GM12892 (cell line): ENCODE results near the gene PAH.

Experiments used
- DNase-seq: peaks from one replicate; pipeline ENCODE4 v3.0.0; 2011; ENCODE audit not compliant: insufficient read length
- FAIRE-seq: peaks from 2 replicates; lab custom pipeline; 2011; peaks lifted over from hg19 to GRCh38; lab: Jason Lieb, UNC
- POLR2A ChIP-seq: IDR thresholded peaks from 2 replicates; pipeline ENCODE4 v1.6.1; 2011; ENCODE audit warnings: low read depth, low read length, control low read depth
- POLR2AphosphoS5 ChIP-seq: IDR thresholded peaks from 2 replicates; pipeline ENCODE4 v1.6.1; 2011; ENCODE audit warnings: low read depth, low read length, control low read depth
- TAF1 ChIP-seq: IDR thresholded peaks from 2 replicates; pipeline ENCODE4 v1.6.1; 2011; ENCODE audit warnings: low read depth, mild to moderate bottlenecking, control low read depth, low read length, borderline replicate concordance

PAH gene

GRCh38 chr12:102880783-102881182, 36.3 kb downstream of the PAH start:
- FAIRE-seq (no peak), DNase-seq (no peak)
- TF ChIP-seq TAF1 (no peak), POLR2A (no peak), POLR2AphosphoS5 (no peak)

GRCh38 chr12:102879144-102879763, 37.8 kb downstream of the PAH start:
- TF ChIP-seq TAF1 (no peak), POLR2AphosphoS5 (no peak), POLR2A (no peak)
- FAIRE-seq: peak; percentile 86
- DNase-seq: no peak

GRCh38 chr12:102876883-102877282, 40.2 kb downstream of the PAH start:
- FAIRE-seq (no peak), DNase-seq (no peak)
- TF ChIP-seq POLR2AphosphoS5 (no peak), POLR2A (no peak), TAF1 (no peak)

GRCh38 chr12:102874819-102875218, 42.2 kb downstream of the PAH start:
- DNase-seq (no peak), FAIRE-seq (no peak)
- no peak for TF ChIP-seq TAF1
- TF ChIP-seq POLR2AphosphoS5: no peak
- TF ChIP-seq POLR2A: no peak

- no peak for DNase-seq
- FAIRE-seq: no peak
- no peak for TF ChIP-seq TAF1
- TF ChIP-seq POLR2A: no peak
- no peak for TF ChIP-seq POLR2AphosphoS5
Observed at GRCh38 chr12:102873077-102873476, 44.0 kb downstream of the PAH start.

GRCh38 chr12:102871014-102871413, 46.0 kb downstream of the PAH start:
- TF ChIP-seq TAF1 (no peak), POLR2A (no peak), POLR2AphosphoS5 (no peak)
- FAIRE-seq (no peak), DNase-seq (no peak)

- TF ChIP-seq POLR2A: no peak
- no peak for TF ChIP-seq POLR2AphosphoS5
- TF ChIP-seq TAF1: no peak
- FAIRE-seq: no peak
- no peak for DNase-seq
Observed at GRCh38 chr12:102869571-102869970, 47.5 kb downstream of the PAH start.

GRCh38 chr12:102865821-102866615, 51.0 kb downstream of the PAH start:
- FAIRE-seq (no peak), DNase-seq (no peak)
- no peak for TF ChIP-seq POLR2A
- TF ChIP-seq TAF1: no peak
- no peak for TF ChIP-seq POLR2AphosphoS5

- TF ChIP-seq POLR2AphosphoS5 (no peak), POLR2A (no peak), TAF1 (no peak)
- DNase-seq (no peak), FAIRE-seq (no peak)
Observed at GRCh38 chr12:102862486-102862885, 54.6 kb downstream of the PAH start.

GRCh38 chr12:102851246-102851645, 65.8 kb downstream of the PAH start:
- no peak for FAIRE-seq
- TF ChIP-seq TAF1 (no peak), POLR2A (no peak), POLR2AphosphoS5 (no peak)
- DNase-seq: no peak

- no peak for FAIRE-seq
- TF ChIP-seq TAF1: no peak
Observed at GRCh38 chr12:102849722-102850447, 67.2 kb downstream of the PAH start.

More at GRCh38 chr12:102849722-102850447, 67.2 kb downstream of the PAH start:
- DNase-seq: no peak
